Loucy (cell line): ENCODE results near the gene ORAI3.

Experiments used
- CTCF ChIP-seq: fragments of 200-600 bp; sonication (generic); conservative IDR thresholded peaks from 2 replicates; pipeline ENCODE4 v1.5.1; 2014; ENCODE audit warnings: mild to moderate bottlenecking, antibody characterized with exemption, low read length
- EZH2phosphoT487 ChIP-seq: fragments of 200-600 bp; IDR thresholded peaks from 2 replicates; pipeline ENCODE4 v1.6.1; 2018; ENCODE audit warnings: antibody characterized with exemption, mild to moderate bottlenecking, moderate library complexity, borderline replicate concordance

- no peak for TF ChIP-seq CTCF
- no peak for TF ChIP-seq EZH2phosphoT487
These were observed 23.8 kb upstream of the ORAI3 start for GRCh38 chr16:30924913-30925631.
